ENCODE data around the gene C12orf60. TPM values are rescaled to one million over a fixed set of nuclear protein-coding genes. Genes with fewer than 3 reads are reported as not detected.

C12orf60 gene
- total and polyA plus RNA-seq, 2 of the 8 experiments (the other 6 are each of a cell fraction or from before 2014, with no cell fraction given), result 1.2 to 1.5 TPM

DNA sequence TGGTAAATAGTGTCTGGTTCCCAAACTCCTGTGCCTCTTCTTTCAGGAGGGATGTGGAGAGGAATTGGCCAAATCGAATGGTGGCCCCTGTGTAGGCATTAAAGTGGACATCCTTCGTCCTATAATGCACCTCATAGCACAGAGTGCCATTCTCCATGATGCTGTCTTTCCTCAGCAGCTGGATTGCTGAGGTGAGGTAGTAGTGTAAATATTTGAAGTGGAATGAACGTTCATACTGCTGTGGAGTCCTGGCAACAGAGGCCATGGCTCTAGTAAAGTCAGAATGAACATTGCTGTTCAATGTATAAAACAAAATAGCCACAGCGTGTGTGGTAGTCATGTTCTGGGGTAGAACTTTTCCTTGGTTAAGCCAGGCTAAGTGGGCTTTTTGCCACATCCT is 37.1 kb downstream of the C12orf60 start:
- ChIA-PET POLR2A (ENCODE audit: partially characterized antibody) (interaction anchor here (0.9 kb wide), 1 partner anchor 71 kb away, joined by 4 read pairs; no protein-coding TSS in a partner anchor), CTCF (ENCODE audit: partially characterized antibody) (no interaction called here)
- Histone ChIP-seq H4K5ac (ENCODE audit: insufficient read length, low read depth, low read length) (no peak overlapping the region), H3K18ac (ENCODE audit: extremely low read depth, low read length) (no peak overlapping the region), H3K27me3 (replicated peaks in 1 of 4; ENCODE audit: control insufficient read depth in 3 of 4, extremely low read depth in 1 of 4, insufficient read depth in 3 of 4, low read length in 3 of 4) (no peaks in the 10 kb centered on the region), H3K4me3 (ENCODE audit: extremely low read depth in 1 of 4, insufficient read depth in 2 of 4, low read depth in 3 of 4, low read length in 4 of 4) (no peak overlapping the region), H3K23me2 (ENCODE audit: low read depth, low read length) (no peaks in the 10 kb centered on the region), H3K23ac (ENCODE audit: insufficient read length) (no peak overlapping the region), H2BK20ac (ENCODE audit: low read length) (no peak overlapping the region), H2AK5ac (ENCODE audit: low read depth, low read length) (no peak overlapping the region), H2BK5ac (ENCODE audit: low read depth, low read length) (no peak overlapping the region), H3K36me3 (ENCODE audit: control insufficient read depth in 2 of 4, insufficient read depth in 4 of 4, low read length in 3 of 4) (no peaks in the 10 kb centered on the region), H2BK12ac (ENCODE audit: low read depth, low read length) (no peak overlapping the region), H3K79me1 (ENCODE audit: low read depth, low read length) (no peaks in the 10 kb centered on the region), H2AFZ (ENCODE audit: low read length) (no peak overlapping the region), H2BK15ac (ENCODE audit: low read length) (no peak overlapping the region), H3K9me3 (ENCODE audit: insufficient read depth in 2 of 2, low read depth in 1 of 2, low read length in 1 of 2) (no peaks in the 10 kb centered on the region), H3K79me2 (ENCODE audit: control insufficient read depth in 1 of 2, insufficient read depth in 2 of 2, low read length in 2 of 2) (no peaks in the 10 kb centered on the region), H4K8ac (ENCODE audit: extremely low read depth, insufficient read depth, low read length) (no peak overlapping the region), H3K4me1 (replicated peaks in 1 of 4; ENCODE audit: control insufficient read depth in 3 of 4, insufficient read depth in 4 of 4, low read length in 3 of 4) (no peaks in the 10 kb centered on the region), H3K4me2 (ENCODE audit: insufficient read depth in 1 of 2, low read depth in 2 of 2, low read length in 2 of 2) (no peak overlapping the region), H2BK120ac (replicated peaks; ENCODE audit: low read depth, low read length) (no peak overlapping the region), H3K14ac (ENCODE audit: insufficient read length) (no peak overlapping the region), H3K4ac (replicated peaks; ENCODE audit: insufficient read length, low read depth, low read length) (no peak overlapping the region), H3K56ac (replicated peaks; ENCODE audit: insufficient read length, low read depth, low read length) (no peak overlapping the region), H3K9ac (replicated peaks in 1 of 4; ENCODE audit: extremely low read depth in 1 of 4, low read depth in 3 of 4, low read length in 3 of 4) (no peak overlapping the region), H4K91ac (replicated peaks; ENCODE audit: insufficient read length, low read length) (no peak overlapping the region), H4K20me1 (replicated peaks in 1 of 2; ENCODE audit: control insufficient read depth in 1 of 2, insufficient read depth in 2 of 2, low read length in 2 of 2) (no peaks in the 10 kb centered on the region), H3K27ac (ENCODE audit: low read depth, low read length) (no peak overlapping the region)
- no peak for FAIRE-seq
- no peak for DNase-seq (ENCODE audit: low read depth in 1 of 2, low spot score in 2 of 2)
- WGBS, 2 experiments (ENCODE audit: extremely low coverage in 1 of 2, insufficient coverage in 1 of 2, insufficient read length in 1 of 2, insufficient replicate concordance in 2 of 2, low coverage in 1 of 2, low lambda C conversion rate in 2 of 2, missing lambda C conversion rate in 1 of 2), result 80% methylated on average over 4 of the region's 4 CpGs; no CpG with 5 or more reads in 1 of the 2 experiments
- no peak for TF ChIP-seq ZNF274 (IDR thresholded peaks at IDR 0.05; ENCODE audit: borderline replicate concordance, extremely low read depth, low read length)
- TF ChIP-seq TAF7 (optimal IDR thresholded peaks at IDR 0.05; ENCODE audit: borderline replicate concordance, low read depth, low read length), result no peak
- no peak for TF ChIP-seq CHD2 (IDR thresholded peaks at IDR 0.05; ENCODE audit: low read length)
- no peak for TF ChIP-seq SRF (IDR thresholded peaks at IDR 0.05; ENCODE audit: low read depth, low read length)
- no peak for TF ChIP-seq RXRA (IDR thresholded peaks at IDR 0.05; ENCODE audit: insufficient read depth, low read depth, low read length)
- no peak for TF ChIP-seq EGR1 (IDR thresholded peaks at IDR 0.05; ENCODE audit: borderline replicate concordance, low read depth, low read length)
- TF ChIP-seq KDM1A (IDR thresholded peaks at IDR 0.05; ENCODE audit: borderline replicate concordance, low read length), result no peak
- no peak for TF ChIP-seq ASH2L (IDR thresholded peaks at IDR 0.05; ENCODE audit: low read length)
- no peak for TF ChIP-seq SUZ12 (IDR thresholded peaks at IDR 0.05; ENCODE audit: low read length)
- no peak for TF ChIP-seq JUN (IDR thresholded peaks at IDR 0.05; ENCODE audit: low read depth, low read length)
- no peak for TF ChIP-seq EZH2 (IDR thresholded peaks at IDR 0.05; ENCODE audit: low read depth, low read length, severe bottlenecking)
- no peak for TF ChIP-seq RNF2 (IDR thresholded peaks at IDR 0.05; ENCODE audit: borderline replicate concordance, low read depth, low read length, missing control alignments, poor library complexity, severe bottlenecking)
- TF ChIP-seq, protein P1, sequence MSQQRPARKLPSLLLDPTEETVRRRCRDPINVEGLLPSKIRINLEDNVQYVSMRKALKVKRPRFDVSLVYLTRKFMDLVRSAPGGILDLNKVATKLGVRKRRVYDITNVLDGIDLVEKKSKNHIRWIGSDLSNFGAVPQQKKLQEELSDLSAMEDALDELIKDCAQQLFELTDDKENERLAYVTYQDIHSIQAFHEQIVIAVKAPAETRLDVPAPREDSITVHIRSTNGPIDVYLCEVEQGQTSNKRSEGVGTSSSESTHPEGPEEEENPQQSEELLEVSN (IDR thresholded peaks at IDR 0.05), result no peak

Data from H1 (cell line).